SJSA1 (cell line): ENCODE results near the gene SERAC1. TPM values are rescaled to one million over a fixed set of nuclear protein-coding genes. Genes with fewer than 3 reads are reported as not detected.

Experiments used
- DNase-seq, 2 experiments: peaks; one replicate each; pipeline ENCODE4 v3.0.0-alpha.2; 2015 to 2020; ENCODE audit warnings: low spot score in 2 of 2, low read depth in 1 of 2
- H3K27ac ChIP-seq: fragments of 250-450 bp; sonication (Bioruptor Pico); 2 replicates; pipeline ENCODE4 v1.5.1; 2020; ENCODE audit warnings: mild to moderate bottlenecking, moderate library complexity
- H3K27me3 ChIP-seq: fragments of 250-450 bp; sonication (Bioruptor Pico); replicated peaks from 2 replicates; pipeline ENCODE4 v1.5.1; 2020; ENCODE audit warnings: mild to moderate bottlenecking, moderate library complexity
- H3K36me3 ChIP-seq: fragments of 250-450 bp; sonication (Bioruptor Pico); 2 replicates; pipeline ENCODE4 v1.5.1; 2020; ENCODE audit warnings: mild to moderate bottlenecking
- H3K4me1 ChIP-seq: fragments of 250-450 bp; sonication (Bioruptor Pico); replicated peaks from 2 replicates; pipeline ENCODE4 v1.6.1; 2021; ENCODE audit warnings: mild to moderate bottlenecking
- H3K4me3 ChIP-seq: fragments of 250-450 bp; sonication (Bioruptor Pico); 2 replicates; pipeline ENCODE4 v1.5.1; 2020; ENCODE audit warnings: mild to moderate bottlenecking
- H3K9me3 ChIP-seq: fragments of 250-450 bp; sonication (Bioruptor Pico); replicated peaks from 2 replicates; pipeline ENCODE4 v1.5.1; 2020; ENCODE audit warnings: mild to moderate bottlenecking
- total RNA-seq: library from RNA; depleted of rRNA; stranded (reverse); fragments of >200 nt; shearing (Covaris generic); gene quantifications from 2 replicates; pipeline ENCODE4 v1.2.3, GENCODE V29; 2014

The SERAC1 gene
- total RNA-seq, 1 experiment from 2014 or later: 8.5 TPM

- Histone ChIP-seq H3K36me3 (no peaks in the 10 kb centered on the region), H3K4me3 (no peak overlapping the region), H3K4me1 (no peaks in the 10 kb centered on the region), H3K27ac (no peak overlapping the region), H3K27me3 (no peaks in the 10 kb centered on the region), H3K9me3 (no peaks in the 10 kb centered on the region)
- DNase-seq: no peak
Observed at GRCh38 chr6:158125271-158125670, 42.8 kb downstream of the SERAC1 start.

- H3K9me3 ChIP-seq: no peaks in the 10 kb centered on the region
- no peaks in the 10 kb centered on the region for H3K36me3 ChIP-seq
- no peaks in the 10 kb centered on the region for H3K27me3 ChIP-seq
Observed at GRCh38 chr6:158124288-158124687, 43.8 kb downstream of the SERAC1 start.

GRCh38 chr6:158122048-158122447 lies 46.0 kb downstream of the SERAC1 start:
- Histone ChIP-seq H3K4me3 (no peak overlapping the region), H3K27me3 (no peaks in the 10 kb centered on the region), H3K27ac (no peak overlapping the region), H3K36me3 (no peaks in the 10 kb centered on the region), H3K9me3 (no peaks in the 10 kb centered on the region), H3K4me1 (no peaks in the 10 kb centered on the region)
- no peak for DNase-seq

More at GRCh38 chr6:158124288-158124687, 43.8 kb downstream of the SERAC1 start:
- no peak overlapping the region for H3K4me3 ChIP-seq
- no peaks in the 10 kb centered on the region for H3K4me1 ChIP-seq
- DNase-seq: no peak
- no peak overlapping the region for H3K27ac ChIP-seq

- Histone ChIP-seq H3K27me3 (no peaks in the 10 kb centered on the region), H3K9me3 (no peaks in the 10 kb centered on the region), H3K4me3 (no peak overlapping the region), H3K4me1 (no peaks in the 10 kb centered on the region), H3K27ac (no peak overlapping the region), H3K36me3 (no peaks in the 10 kb centered on the region)
- DNase-seq: no peak
Observed at GRCh38 chr6:158121335-158121734, 46.7 kb downstream of the SERAC1 start.

GRCh38 chr6:158118886-158119285 lies 49.2 kb downstream of the SERAC1 start:
- Histone ChIP-seq H3K4me3 (no peak overlapping the region), H3K27ac (no peak overlapping the region), H3K27me3 (no peaks in the 10 kb centered on the region), H3K9me3 (no peaks in the 10 kb centered on the region), H3K4me1 (no peaks in the 10 kb centered on the region), H3K36me3 (no peaks in the 10 kb centered on the region)
- DNase-seq: no peak

- Histone ChIP-seq H3K27me3 (no peaks in the 10 kb centered on the region), H3K4me3 (no peak overlapping the region), H3K36me3 (0 out of 2 replicates have a peak, but pooled peaks cover 13% of the 10 kb centered on the region), H3K9me3 (no peaks in the 10 kb centered on the region), H3K27ac (no peak overlapping the region), H3K4me1 (no peaks in the 10 kb centered on the region)
- DNase-seq: no peak
Observed at GRCh38 chr6:158115508-158115907, 52.6 kb downstream of the SERAC1 start.

- 0 out of 2 replicates have a peak, but pooled peaks cover 13% of the 10 kb centered on the region for H3K36me3 ChIP-seq
- H3K27ac ChIP-seq: no peak overlapping the region
- H3K27me3 ChIP-seq: no peaks in the 10 kb centered on the region
- H3K4me3 ChIP-seq: no peak overlapping the region
- no peaks in the 10 kb centered on the region for H3K4me1 ChIP-seq
- DNase-seq: no peak
- no peaks in the 10 kb centered on the region for H3K9me3 ChIP-seq
Observed at GRCh38 chr6:158115102-158115501, 53.0 kb downstream of the SERAC1 start.

GRCh38 chr6:158113802-158114201 lies 54.3 kb downstream of the SERAC1 start:
- no peak overlapping the region for H3K27ac ChIP-seq
- no peak overlapping the region for H3K4me3 ChIP-seq
- peaks cover 20% of the 10 kb centered on the region; the same call in 1 of the 2 replicates for H3K36me3 ChIP-seq
- DNase-seq: no peak
- no peaks in the 10 kb centered on the region for H3K4me1 ChIP-seq
- no peaks in the 10 kb centered on the region for H3K9me3 ChIP-seq
- no peaks in the 10 kb centered on the region for H3K27me3 ChIP-seq

- H3K4me1 ChIP-seq: no peaks in the 10 kb centered on the region
- H3K4me3 ChIP-seq: no peak overlapping the region
- DNase-seq: no peak
- H3K36me3 ChIP-seq: peaks cover 20% of the 10 kb centered on the region; the same call in 1 of the 2 replicates
- no peaks in the 10 kb centered on the region for H3K27me3 ChIP-seq
- H3K9me3 ChIP-seq: no peaks in the 10 kb centered on the region
- H3K27ac ChIP-seq: no peak overlapping the region
Observed at GRCh38 chr6:158111987-158112386, 56.1 kb downstream of the SERAC1 start.

GRCh38 chr6:158110986-158111385 lies 57.1 kb downstream of the SERAC1 start:
- DNase-seq: no peak
- Histone ChIP-seq H3K36me3 (peaks cover 20% of the 10 kb centered on the region; the same call in 1 of the 2 replicates), H3K4me3 (no peak overlapping the region), H3K27ac (no peak overlapping the region), H3K4me1 (no peaks in the 10 kb centered on the region), H3K27me3 (no peaks in the 10 kb centered on the region), H3K9me3 (no peaks in the 10 kb centered on the region)

GRCh38 chr6:158109748-158110147 lies 58.3 kb downstream of the SERAC1 start:
- Histone ChIP-seq H3K27ac (no peak overlapping the region), H3K9me3 (no peaks in the 10 kb centered on the region), H3K36me3 (peaks cover 20% of the 10 kb centered on the region; the same call in 1 of the 2 replicates), H3K4me1 (no peaks in the 10 kb centered on the region), H3K27me3 (no peaks in the 10 kb centered on the region), H3K4me3 (no peak overlapping the region)
- DNase-seq: no peak

- Histone ChIP-seq H3K36me3 (peaks cover 4% of the 10 kb centered on the region; the same call in 1 of the 2 replicates), H3K27ac (no peak overlapping the region), H3K9me3 (no peaks in the 10 kb centered on the region), H3K4me1 (no peaks in the 10 kb centered on the region), H3K27me3 (no peaks in the 10 kb centered on the region), H3K4me3 (no peak overlapping the region)
- DNase-seq: no peak
Observed at GRCh38 chr6:158104696-158105095, 63.4 kb downstream of the SERAC1 start.

- no peak overlapping the region for H3K4me3 ChIP-seq
Observed at GRCh38 chr6:158103228-158103627, 64.8 kb downstream of the SERAC1 start.

GRCh38 chr6:158095671-158096070 lies 72.4 kb downstream of the SERAC1 start:
- no peaks in the 10 kb centered on the region for H3K27me3 ChIP-seq
- H3K4me3 ChIP-seq: no peak overlapping the region
- H3K36me3 ChIP-seq: peaks cover 57% of the 10 kb centered on the region
- H3K27ac ChIP-seq: no peak overlapping the region
- H3K9me3 ChIP-seq: no peaks in the 10 kb centered on the region
- no peak for DNase-seq
- no peaks in the 10 kb centered on the region for H3K4me1 ChIP-seq

More at GRCh38 chr6:158103228-158103627, 64.8 kb downstream of the SERAC1 start:
- peaks cover 6% of the 10 kb centered on the region; the same call in 1 of the 2 replicates for H3K36me3 ChIP-seq
- H3K4me1 ChIP-seq: no peaks in the 10 kb centered on the region
- no peaks in the 10 kb centered on the region for H3K27me3 ChIP-seq
- no peaks in the 10 kb centered on the region for H3K9me3 ChIP-seq
- no peak overlapping the region for H3K27ac ChIP-seq
- DNase-seq: no peak

GRCh38 chr6:158095031-158095430 lies 73.0 kb downstream of the SERAC1 start:
- Histone ChIP-seq H3K4me1 (no peaks in the 10 kb centered on the region), H3K9me3 (no peaks in the 10 kb centered on the region), H3K27me3 (no peaks in the 10 kb centered on the region), H3K36me3 (peaks cover 62% of the 10 kb centered on the region), H3K4me3 (no peak overlapping the region), H3K27ac (no peak overlapping the region)
- no peak for DNase-seq
